SKM-1 treated with dmso at 0.1 percent for 144 hours (cell line): ENCODE results near the gene PCDH9.

Source experiments
- DNase-seq: peaks from one replicate; lab custom pipeline; 2025; ENCODE audit not compliant: unreplicated experiment; lab: John Stamatoyannopoulos, UW

Gene PCDH9

DNA sequence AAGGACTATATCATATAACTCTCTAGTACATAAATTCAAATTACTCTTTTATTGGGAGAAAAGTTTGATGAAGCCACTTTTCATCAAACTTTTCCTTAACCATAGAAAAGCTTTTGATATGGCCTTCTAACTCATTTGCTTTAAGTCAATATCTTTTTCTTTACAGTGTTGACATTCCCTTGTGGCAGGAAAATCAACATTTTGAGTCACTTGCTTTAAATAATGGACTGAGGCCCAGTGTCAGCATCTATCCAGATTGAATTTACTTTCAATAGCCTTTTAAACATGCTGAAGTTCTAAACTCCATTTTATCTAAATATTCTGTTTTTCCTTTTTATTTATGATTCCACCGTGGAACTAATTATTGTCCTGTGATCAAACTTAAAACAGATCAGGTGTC, 62.7 kb downstream of the PCDH9 start:
- DNase-seq: no peak

DNA sequence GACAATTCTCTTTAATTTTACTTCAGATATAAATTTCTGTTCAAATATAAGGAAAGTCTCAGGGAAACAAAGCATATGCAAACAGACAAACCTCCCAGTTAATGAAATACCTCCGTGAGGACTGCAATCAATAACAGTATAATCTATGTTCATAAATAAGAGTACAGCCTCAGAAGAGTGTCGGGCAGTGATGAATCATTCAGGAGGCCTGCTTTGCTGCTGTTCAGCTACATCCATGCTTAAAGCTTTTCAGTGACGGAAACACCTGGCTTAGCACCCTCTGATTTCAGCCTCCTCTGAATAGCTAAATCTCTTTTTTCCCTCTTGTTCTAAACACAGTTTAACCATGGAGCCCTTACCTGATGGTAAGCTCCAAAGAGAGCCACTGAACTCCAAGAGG, 69.0 kb downstream of the PCDH9 start:
- DNase-seq: no peak

GRCh38 chr13:67158903-67159302, 71.2 kb downstream of the PCDH9 start:
- no peak for DNase-seq

DNA sequence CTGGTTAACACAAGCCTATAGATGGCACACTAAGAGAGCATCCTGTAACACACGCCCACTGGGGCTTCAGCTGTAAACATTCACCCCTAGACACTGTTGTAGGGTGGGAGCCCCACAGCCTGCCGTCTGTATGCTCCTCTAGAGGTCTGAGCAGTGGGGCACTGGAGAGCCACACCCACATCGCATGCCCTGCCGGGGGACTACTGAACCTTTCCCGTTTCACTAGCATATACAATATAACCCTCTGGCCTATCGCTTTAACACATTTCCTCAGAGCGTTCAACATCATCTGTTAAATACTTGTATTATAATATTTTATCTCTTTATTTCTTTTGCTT, 73.4 kb downstream of the PCDH9 start:
- DNase-seq: no peak

DNA sequence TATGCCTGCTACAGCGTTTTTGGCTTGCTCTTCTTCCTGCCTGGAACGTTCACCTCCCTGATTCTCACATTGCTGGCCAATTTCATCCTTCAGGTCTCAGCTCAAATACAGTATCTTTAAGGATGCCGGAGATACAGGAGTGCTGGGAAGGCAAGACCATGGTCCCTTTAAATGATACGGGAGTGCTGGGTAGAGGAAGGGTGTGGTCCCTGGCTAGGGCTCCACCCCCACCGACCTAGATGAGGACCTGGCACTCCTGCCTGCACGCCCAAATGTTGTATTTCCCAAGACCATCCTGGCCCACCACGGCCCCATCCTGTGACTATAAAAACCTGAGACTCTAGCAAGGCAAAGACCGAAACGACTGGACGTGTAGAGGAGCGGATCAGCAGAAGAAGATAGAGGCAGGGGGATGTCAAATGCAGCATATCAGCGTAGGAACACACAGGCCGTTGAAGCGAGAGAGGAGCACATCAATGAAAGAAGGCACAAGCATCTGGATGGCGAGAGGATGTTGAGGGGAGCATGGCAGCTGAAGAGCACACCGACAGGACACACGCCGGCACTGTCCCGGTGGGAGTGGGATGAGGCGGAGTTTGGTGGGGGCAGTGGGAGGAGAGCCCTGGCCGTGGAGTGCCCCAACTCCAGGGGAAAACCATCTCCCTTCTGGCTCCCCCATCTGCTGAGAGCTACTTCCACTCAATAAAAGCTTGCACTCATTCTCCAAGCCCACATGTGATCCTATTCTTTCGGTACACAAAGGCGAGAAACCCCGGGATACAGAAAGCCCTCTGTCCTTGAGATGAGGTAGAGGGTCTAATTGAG, 74.0 kb downstream of the PCDH9 start:
- DNase-seq: no peak

DNA sequence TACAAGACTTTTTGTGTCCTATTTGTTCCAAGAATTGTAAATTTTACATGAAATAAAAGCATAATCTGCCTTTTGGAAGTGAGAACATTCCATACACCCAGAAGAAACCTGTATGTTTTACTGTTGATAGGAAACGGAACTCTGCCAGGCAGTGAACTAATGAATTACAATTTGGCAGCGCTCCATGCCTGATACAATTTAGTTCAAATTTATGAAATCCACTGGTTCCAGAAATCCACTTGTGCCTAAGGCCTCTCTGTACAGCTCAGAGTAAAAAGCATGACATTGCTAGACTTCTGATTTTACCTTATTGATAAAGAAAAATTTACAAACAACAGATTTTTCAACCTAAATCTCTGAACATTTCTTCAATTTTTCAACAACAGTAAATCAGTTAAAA, 78.1 kb downstream of the PCDH9 start:
- no peak for DNase-seq

GRCh38 chr13:67151652-67152051, 78.5 kb downstream of the PCDH9 start:
- DNase-seq: no peak

GRCh38 chr13:67150608-67151007, 79.5 kb downstream of the PCDH9 start:
- no peak for DNase-seq

GRCh38 chr13:67148161-67148571, 82.0 kb downstream of the PCDH9 start:
- no peak for DNase-seq

- DNase-seq: no peak
Observed at GRCh38 chr13:67147342-67148133, 82.6 kb downstream of the PCDH9 start.

DNA sequence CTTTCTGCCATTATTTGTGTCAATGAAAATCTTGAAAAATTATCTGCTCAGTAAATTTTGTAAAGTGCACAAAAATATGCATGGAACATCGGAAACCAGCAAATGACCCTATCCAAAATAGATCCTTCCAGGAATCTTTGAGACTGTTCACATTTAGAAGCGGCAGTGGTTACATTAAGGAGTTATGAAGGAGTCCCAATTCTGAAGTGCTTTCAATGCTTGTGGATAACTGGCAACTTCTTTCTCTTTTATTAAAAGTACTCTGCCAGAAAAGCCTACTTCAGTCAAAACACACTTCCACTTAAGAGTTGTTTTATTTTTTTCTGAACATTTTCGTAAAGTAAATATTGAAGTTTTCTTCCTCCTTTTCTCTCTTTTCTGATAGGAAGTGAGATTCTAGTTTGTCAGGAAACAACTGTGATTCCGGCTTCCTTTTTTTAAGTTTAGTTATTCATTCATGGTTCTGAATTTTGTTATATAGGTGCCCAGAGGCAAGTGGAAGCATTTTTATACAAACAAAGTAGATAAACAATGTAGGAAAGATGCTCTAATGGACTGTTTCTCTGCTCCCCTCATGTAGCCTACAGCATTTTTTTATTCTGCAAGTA, 83.5 kb downstream of the PCDH9 start:
- DNase-seq: no peak

DNA sequence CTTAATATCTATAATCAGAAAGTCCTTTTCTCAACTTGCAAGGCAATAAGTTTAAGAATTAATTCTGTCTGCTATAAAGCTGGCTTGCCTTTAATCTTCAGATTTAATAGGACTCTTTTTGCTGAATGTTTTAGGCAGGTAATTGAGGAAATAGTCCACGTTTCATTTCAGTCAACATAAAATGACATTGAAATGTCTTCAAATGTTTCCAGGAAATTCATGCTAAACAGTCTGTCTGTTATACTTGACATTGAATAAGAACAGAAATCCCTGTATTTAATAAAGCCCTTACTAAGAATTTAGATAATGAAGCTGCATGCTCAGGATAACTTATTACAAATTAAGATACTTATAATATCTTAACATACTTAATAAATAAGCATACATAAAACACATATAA, 84.2 kb downstream of the PCDH9 start:
- no peak for DNase-seq

GRCh38 chr13:67143544-67144115, 86.5 kb downstream of the PCDH9 start:
- DNase-seq: no peak

DNA sequence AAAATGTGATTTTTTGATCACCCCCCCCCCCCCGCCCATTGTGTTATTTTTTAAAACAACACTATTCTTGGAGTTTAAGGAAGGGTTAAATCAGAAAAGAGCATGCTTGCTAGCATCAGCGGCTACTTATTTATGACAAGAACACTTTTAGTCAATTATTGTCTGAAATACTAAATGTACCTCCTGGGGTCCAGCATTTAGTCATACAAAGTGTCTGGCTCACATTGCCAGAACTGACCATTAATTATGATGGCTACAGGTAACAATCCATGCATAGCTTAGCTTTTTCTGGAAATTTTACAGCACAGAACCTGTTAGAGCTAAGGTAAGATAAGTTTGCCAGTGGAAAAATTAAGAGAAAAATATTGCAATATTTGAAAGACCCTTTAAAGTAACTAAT, 90.1 kb downstream of the PCDH9 start:
- no peak for DNase-seq

DNA sequence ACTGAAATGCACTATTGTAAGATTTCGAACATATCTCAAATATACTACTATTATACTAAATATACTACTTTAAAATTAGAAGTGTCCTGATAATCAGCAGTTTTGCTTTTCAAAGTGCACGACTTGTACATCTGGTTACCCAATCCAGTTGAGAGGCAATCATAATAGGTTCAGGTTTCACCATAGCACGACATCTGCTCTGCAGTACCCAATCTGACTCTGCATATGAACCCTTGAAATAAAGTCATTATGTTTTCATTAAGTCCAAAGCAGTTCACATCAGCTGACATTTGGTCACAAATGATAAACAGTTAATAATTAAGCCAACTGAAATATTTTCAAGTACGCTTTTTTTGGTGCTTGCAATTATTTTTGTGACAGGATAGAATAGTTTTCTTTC, 90.6 kb downstream of the PCDH9 start:
- no peak for DNase-seq

DNA sequence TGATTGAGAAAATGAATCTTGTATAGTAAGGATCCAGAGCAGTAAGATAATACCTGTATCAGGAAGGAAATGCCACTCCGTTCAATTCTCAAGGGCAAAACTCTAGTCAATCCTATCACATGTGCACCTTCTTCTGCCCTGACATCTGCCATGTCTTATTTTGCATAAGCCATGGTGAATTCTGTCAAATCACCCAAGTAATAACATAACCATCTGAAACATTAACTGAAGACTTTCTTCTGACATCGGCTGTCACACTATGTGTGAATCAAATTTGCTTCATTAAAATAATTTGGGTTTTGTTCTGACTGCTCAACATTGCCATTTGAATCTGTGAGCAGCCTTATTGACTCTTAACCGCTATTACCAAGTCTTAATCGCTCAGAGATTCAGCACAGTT, 91.2 kb downstream of the PCDH9 start:
- no peak for DNase-seq

GRCh38 chr13:67137044-67137735, 92.9 kb downstream of the PCDH9 start:
- DNase-seq: no peak

GRCh38 chr13:67136157-67136556, 94.0 kb downstream of the PCDH9 start:
- no peak for DNase-seq

GRCh38 chr13:67135356-67135755, 94.8 kb downstream of the PCDH9 start:
- DNase-seq: no peak

DNA sequence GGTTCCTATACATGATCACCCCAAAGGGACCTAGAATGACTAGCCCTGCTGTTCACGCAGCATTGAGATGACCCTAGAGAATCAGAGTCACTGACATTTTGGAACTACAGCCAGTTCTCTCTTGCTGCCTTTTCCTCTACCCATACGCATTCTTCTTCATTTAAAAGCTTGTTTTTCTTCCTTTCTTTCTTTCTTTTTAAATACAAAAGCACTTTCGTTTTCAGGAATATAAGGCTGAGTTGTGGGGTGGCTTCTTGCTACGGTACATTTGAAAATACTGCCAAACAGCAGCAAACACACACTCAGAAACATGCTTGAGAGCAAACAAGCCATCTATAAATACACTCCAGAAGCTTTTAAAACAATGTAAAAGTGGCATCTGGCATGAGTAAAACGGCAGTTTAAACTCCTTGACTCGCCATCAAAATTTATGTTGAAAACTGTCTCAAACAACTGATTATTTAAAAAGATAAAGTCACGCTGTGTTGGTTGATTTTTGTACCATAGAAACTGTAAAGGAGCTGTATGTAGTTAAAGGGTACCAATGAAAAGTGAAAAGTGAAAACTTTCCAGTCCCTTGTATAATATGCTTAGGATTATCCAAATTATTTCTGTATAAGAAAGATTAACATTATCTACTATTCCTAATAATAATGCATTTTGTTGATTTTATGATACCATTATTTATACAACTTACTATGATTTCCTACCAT, 95.6 kb downstream of the PCDH9 start:
- no peak for DNase-seq

DNA sequence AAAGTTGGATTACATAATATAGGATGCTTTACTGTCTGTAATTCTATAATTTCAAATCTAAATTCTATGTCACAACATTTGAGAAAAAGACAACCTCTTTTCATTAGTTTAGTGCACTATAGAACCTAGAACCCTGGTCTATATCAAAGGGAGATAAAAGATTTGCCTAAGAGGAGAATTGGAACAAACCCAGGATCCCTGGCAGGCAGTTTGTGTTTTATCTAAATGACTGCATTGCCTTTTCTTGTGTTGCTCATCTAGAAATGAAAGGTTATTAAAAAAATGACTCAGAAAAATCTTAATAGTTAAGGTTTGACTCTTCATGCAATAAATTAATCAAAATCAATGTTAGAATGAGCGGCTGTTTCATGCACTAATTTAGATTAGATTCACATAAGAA, 96.7 kb downstream of the PCDH9 start:
- DNase-seq: no peak
